H1 (cell line): Measurements from ENCODE around the gene ACSF3. TPM values are rescaled to one million over a fixed set of nuclear protein-coding genes. Genes with fewer than 3 reads are reported as not detected.

Experiments used
- CTCF ChIA-PET: fragments of 300-600 bp; sonication (Branson Sonifier 250); formaldehyde crosslinking; loops from one replicate; lab custom pipeline; 2021; ENCODE audit not compliant: partially characterized antibody; lab: Charles Lee
- POLR2A ChIA-PET: fragments of 300-600 bp; sonication (Branson Sonifier 250); formaldehyde crosslinking; loops from one replicate; lab custom pipeline; 2021; ENCODE audit warnings: inconsistent platforms; ENCODE audit not compliant: partially characterized antibody; lab: Charles Lee
- DNase-seq, 2 experiments: peaks; one replicate each; pipeline versions ENCODE4 v3.0.0 to v3.0.0-alpha.2; 2010 to 2022; ENCODE audit warnings: low spot score in 2 of 2, low read depth in 1 of 2, mixed read lengths in 1 of 2
- FAIRE-seq: peaks from 2 replicates; lab custom pipeline; 2011; peaks lifted over from hg19 to GRCh38; lab: Jason Lieb, UNC
- H2AFZ ChIP-seq: 2 replicates; pipeline ENCODE4 v1.8.1; 2012; ENCODE audit warnings: low read length, inconsistent platforms
- H2AK5ac ChIP-seq: 2 replicates; pipeline ENCODE4 v1.6.1; 2013; ENCODE audit warnings: low read depth, low read length
- H2BK120ac ChIP-seq: replicated peaks from 2 replicates; pipeline ENCODE3; 2013; ENCODE audit warnings: low read depth, low read length, inconsistent platforms
- H2BK12ac ChIP-seq: 2 replicates; pipeline ENCODE4 v1.6.1; 2013; ENCODE audit warnings: low read depth, low read length
- H2BK15ac ChIP-seq: 2 replicates; pipeline ENCODE4 v1.6.1; 2013; ENCODE audit warnings: low read length
- H2BK20ac ChIP-seq: 2 replicates; pipeline ENCODE4 v1.6.1; 2013; ENCODE audit warnings: low read length
- H2BK5ac ChIP-seq: 2 replicates; pipeline ENCODE4 v1.6.1; 2013; ENCODE audit warnings: low read depth, low read length
- H3K14ac ChIP-seq: 2 replicates; pipeline ENCODE4 v1.6.1; 2013; ENCODE audit warnings: inconsistent platforms; ENCODE audit not compliant: insufficient read length
- H3K18ac ChIP-seq: 2 replicates; pipeline ENCODE4 v1.6.1; 2013; ENCODE audit warnings: low read length; ENCODE audit errors: extremely low read depth
- H3K23ac ChIP-seq: 2 replicates; pipeline ENCODE4 v1.6.1; 2013; ENCODE audit warnings: inconsistent platforms; ENCODE audit not compliant: insufficient read length
- H3K23me2 ChIP-seq: 2 replicates; pipeline ENCODE4 v1.6.1; 2013; ENCODE audit warnings: low read depth, low read length
- H3K27ac ChIP-seq: 2 replicates; pipeline ENCODE4 v1.6.1; 2011; ENCODE audit warnings: low read depth, low read length, inconsistent platforms
- H3K27me3 ChIP-seq, 4 experiments: replicated peaks in 1 of 4; 1 replicate in 1 of 4; 2 replicates in 3 of 4; pipeline versions ENCODE4 v1.6.1 to v1.8.1; 2011 to 2013; ENCODE audit warnings: low read length in 3 of 4, mild to moderate bottlenecking in 3 of 4, inconsistent platforms in 2 of 4, mixed read lengths in 2 of 4, moderate library complexity in 1 of 4; ENCODE audit not compliant: control insufficient read depth in 3 of 4, insufficient read depth in 3 of 4; ENCODE audit errors: extremely low read depth in 1 of 4
- H3K36me3 ChIP-seq, 4 experiments: 2 replicates each; pipeline versions ENCODE4 v1.6.1 to v1.8.1; 2011 to 2013; ENCODE audit warnings: mild to moderate bottlenecking in 4 of 4, low read length in 3 of 4, moderate library complexity in 2 of 4, control low read depth in 1 of 4, inconsistent platforms in 1 of 4; ENCODE audit not compliant: insufficient read depth in 4 of 4, control insufficient read depth in 2 of 4
- H3K4ac ChIP-seq: replicated peaks from 2 replicates; pipeline ENCODE3; 2013; ENCODE audit warnings: low read length, low read depth, mixed read lengths, inconsistent platforms; ENCODE audit not compliant: insufficient read length
- H3K4me1 ChIP-seq, 4 experiments: replicated peaks in 1 of 4; 1 replicate in 1 of 4; 2 replicates in 3 of 4; pipeline versions ENCODE4 v1.6.1 to v1.8.1; 2011 to 2013; ENCODE audit warnings: low read length in 3 of 4, inconsistent platforms in 2 of 4, mixed read lengths in 1 of 4; ENCODE audit not compliant: insufficient read depth in 4 of 4, control insufficient read depth in 3 of 4
- H3K4me2 ChIP-seq, 2 experiments: 2 replicates each; pipeline versions ENCODE4 v1.6.1 to v1.8.1; 2011 to 2013; ENCODE audit warnings: low read depth in 2 of 2, low read length in 2 of 2, control low read depth in 1 of 2, inconsistent platforms in 1 of 2, mild to moderate bottlenecking in 1 of 2; ENCODE audit not compliant: insufficient read depth in 1 of 2
- H3K4me3 ChIP-seq, 4 experiments: fragments of 200-600, 300-600 bp in 1 of 4; sonication (generic), shearing (Covaris generic), sonication (Bioruptor Twin) in 1 of 4; 2 replicates each; pipeline versions ENCODE4 v1.5.1 to v1.8.1; 2011 to 2016; ENCODE audit warnings: low read length in 4 of 4, low read depth in 3 of 4, control low read depth in 2 of 4, inconsistent platforms in 2 of 4, mild to moderate bottlenecking in 2 of 4, mixed read lengths in 1 of 4, moderate library complexity in 1 of 4; ENCODE audit not compliant: insufficient read depth in 2 of 4; ENCODE audit errors: extremely low read depth in 1 of 4
- H3K56ac ChIP-seq: replicated peaks from 2 replicates; pipeline ENCODE3; 2013; ENCODE audit warnings: low read depth, mild to moderate bottlenecking, mixed read lengths, low read length, inconsistent platforms; ENCODE audit not compliant: insufficient read length
- H3K79me1 ChIP-seq: 2 replicates; pipeline ENCODE4 v1.6.1; 2013; ENCODE audit warnings: low read depth, low read length, control low read depth
- H3K79me2 ChIP-seq, 2 experiments: 2 replicates each; pipeline versions ENCODE4 v1.6.1 to v1.8.1; 2012 to 2013; ENCODE audit warnings: low read length in 2 of 2, mild to moderate bottlenecking in 2 of 2, inconsistent platforms in 1 of 2; ENCODE audit not compliant: insufficient read depth in 2 of 2, control insufficient read depth in 1 of 2
- H3K9ac ChIP-seq, 4 experiments: replicated peaks in 1 of 4; 1 replicate in 1 of 4; 2 replicates in 3 of 4; pipeline versions ENCODE4 v1.6.1 to v1.8.1; 2011 to 2013; ENCODE audit warnings: low read depth in 3 of 4, low read length in 3 of 4, control low read depth in 2 of 4, mild to moderate bottlenecking in 2 of 4, moderate library complexity in 2 of 4, inconsistent platforms in 1 of 4; ENCODE audit errors: extremely low read depth in 1 of 4
- H3K9me3 ChIP-seq, 2 experiments: 2 replicates each; pipeline versions ENCODE4 v1.6.1 to v1.8.1; 2012 to 2013; ENCODE audit warnings: mild to moderate bottlenecking in 2 of 2, moderate library complexity in 2 of 2, control low read depth in 1 of 2, inconsistent platforms in 1 of 2, low read depth in 1 of 2, low read length in 1 of 2, mixed read lengths in 1 of 2; ENCODE audit not compliant: insufficient read depth in 2 of 2
- H4K20me1 ChIP-seq, 2 experiments: replicated peaks in 1 of 2; 2 replicates each; pipeline versions ENCODE3 to v1.8.1; 2011 to 2013; ENCODE audit warnings: inconsistent platforms in 2 of 2, low read length in 2 of 2, mild to moderate bottlenecking in 1 of 2; ENCODE audit not compliant: insufficient read depth in 2 of 2, control insufficient read depth in 1 of 2
- H4K5ac ChIP-seq: 2 replicates; pipeline ENCODE4 v1.6.1; 2013; ENCODE audit warnings: low read length, low read depth, mixed read lengths, inconsistent platforms; ENCODE audit not compliant: insufficient read length
- H4K8ac ChIP-seq: 2 replicates; pipeline ENCODE4 v1.8.0; 2013; ENCODE audit warnings: mild to moderate bottlenecking, moderate library complexity, low read length, inconsistent platforms; ENCODE audit not compliant: insufficient read depth; ENCODE audit errors: extremely low read depth
- H4K91ac ChIP-seq: replicated peaks from 2 replicates; pipeline ENCODE3; 2013; ENCODE audit warnings: low read length, mixed read lengths, inconsistent platforms; ENCODE audit not compliant: insufficient read length
- BCL11A ChIP-seq, 2 experiments: IDR thresholded peaks; one replicate each; pipeline ENCODE4 v1.6.1; 2011; ENCODE audit warnings: low read depth in 2 of 2, low read length in 2 of 2, mild to moderate bottlenecking in 2 of 2
- CBX8 ChIP-seq: fragments of 300-800, 300-1000 bp; sonication (generic); IDR thresholded peaks from 2 replicates; pipeline ENCODE4 v1.7.1; 2016; ENCODE audit warnings: low read depth, low read length, borderline replicate concordance
- CHD1 ChIP-seq: IDR thresholded peaks from 2 replicates; pipeline ENCODE4 v1.6.1; 2012; ENCODE audit warnings: low read depth, low read length, improper control_type of control experiment
- EP300 ChIP-seq, 2 experiments: IDR thresholded peaks; 1 replicate in 1 of 2; 2 replicates in 1 of 2; pipeline ENCODE4 v1.6.1; 2011 to 2012; ENCODE audit warnings: low read depth in 2 of 2, low read length in 2 of 2, mild to moderate bottlenecking in 2 of 2, borderline replicate concordance in 1 of 2, inconsistent platforms in 1 of 2, moderate library complexity in 1 of 2
- GABPA ChIP-seq: IDR thresholded peaks from 2 replicates; pipeline ENCODE4 v1.6.1; 2011; ENCODE audit warnings: mild to moderate bottlenecking, low read length, moderate library complexity, borderline replicate concordance; ENCODE audit not compliant: insufficient read depth
- POLR2AphosphoS5 ChIP-seq: IDR thresholded peaks from 2 replicates; pipeline ENCODE4 v1.6.1; 2011; ENCODE audit warnings: low read depth, low read length
- RBBP5 ChIP-seq: IDR thresholded peaks from 2 replicates; pipeline ENCODE4 v1.7.1; 2012; ENCODE audit warnings: low read depth, mild to moderate bottlenecking, inconsistent platforms, low read length, moderate library complexity, borderline replicate concordance
- TBP ChIP-seq: IDR thresholded peaks from 2 replicates; pipeline ENCODE4 v1.6.1; 2011; ENCODE audit warnings: low read depth, low read length, improper control_type of control experiment
- TCF12 ChIP-seq: IDR thresholded peaks from 2 replicates; pipeline ENCODE4 v1.6.1; 2011; ENCODE audit warnings: low read depth, mild to moderate bottlenecking, low read length
- YY1 ChIP-seq: IDR thresholded peaks from 2 replicates; pipeline ENCODE4 v1.6.1; 2011; ENCODE audit warnings: low read depth, mild to moderate bottlenecking, low read length
- WGBS, 2 experiments: shearing (Covaris generic) in 1 of 2; methylation state at CpG; one replicate each; pipeline versions ENCODE4 v1.1.6 to v1.1.7; 2013 to 2015; ENCODE audit warnings: low lambda C conversion rate in 2 of 2, mixed read lengths in 2 of 2, inconsistent platforms in 1 of 2, low coverage in 1 of 2, missing lambda C conversion rate in 1 of 2; ENCODE audit not compliant: insufficient replicate concordance in 2 of 2, insufficient coverage in 1 of 2, insufficient read length in 1 of 2; ENCODE audit errors: extremely low coverage in 1 of 2, missing lambda C conversion rate in 1 of 2; 5-methylcytosine and 5-hydroxymethylcytosine counted together
- polyA plus RNA-seq, 7 experiments: library from polyadenylated mRNA; depleted of rRNA in 3 of 7; stranded (reverse) in 5 of 7; unstranded in 2 of 7; fragments of >200 nt in 5 of 7; fragments of 200-250 nt in 2 of 7; gene quantifications; 1 replicate in 5 of 7; 2 replicates in 1 of 7; 4 replicates in 1 of 7; pipeline versions ENCODE4 v1.2.1 to v1.2.3, GENCODE V29; 2011 to 2013; ENCODE audit warnings: missing spikeins in 2 of 7, mixed read lengths in 2 of 7
- total RNA-seq: library from RNA; stranded (reverse); fragmentation: NEBNext Ultra II Directional; extraction: Animal tissue kit (Norgen Biotek cat#: 25700); gene quantifications from 2 replicates; pipeline ENCODE4 v1.2.1, GENCODE V29; 2021
- TF ChIP-seq, protein P1 (sequence below): IDR thresholded peaks from 2 replicates; pipeline ENCODE4 v1.6.1; 2011; ENCODE audit warnings: low read length, improper control_type of control experiment

Gene ACSF3
- total and polyA plus RNA-seq, 2 of the 8 experiments (the other 6 are each of a cell fraction or from before 2014, with no cell fraction given): 15.6 to 22.9 TPM

GRCh38 chr16:89178453-89179147 is 84.9 kb downstream of the ACSF3 start:
- ChIA-PET POLR2A (no interaction called here), CTCF (interaction anchor here (3.0 kb wide), 1 partner anchor 11 kb away, joined by 11 read pairs; no protein-coding TSS in a partner anchor)
- H3K27me3 ChIP-seq: no peaks in the 10 kb centered on the region; a peak in 1 of 7 replicates
- no peaks in the 10 kb centered on the region for H3K79me2 ChIP-seq
- H4K91ac ChIP-seq: no peak overlapping the region
- no peak overlapping the region for H2BK15ac ChIP-seq
- H2BK12ac ChIP-seq: no peak overlapping the region
- H3K9me3 ChIP-seq: no peaks in the 10 kb centered on the region
- H2AK5ac ChIP-seq: no peak overlapping the region
- no peaks in the 10 kb centered on the region for H3K23me2 ChIP-seq
- H3K23ac ChIP-seq: no peak overlapping the region
- no peak overlapping the region for H2BK5ac ChIP-seq
- no peak overlapping the region for H3K4ac ChIP-seq
- no peak overlapping the region for H3K56ac ChIP-seq
- no peak overlapping the region for H2BK20ac ChIP-seq
- no peaks in the 10 kb centered on the region for H3K79me1 ChIP-seq
- H3K27ac ChIP-seq: no peak overlapping the region
- no peak overlapping the region for H4K5ac ChIP-seq
- no peak overlapping the region for H3K18ac ChIP-seq
- H2BK120ac ChIP-seq: no peak overlapping the region
- no peak overlapping the region for H3K9ac ChIP-seq
- no peak overlapping the region for H4K8ac ChIP-seq
- FAIRE-seq: no peak
- H3K4me3 ChIP-seq: no peak overlapping the region
- H4K20me1 ChIP-seq: no peaks in the 10 kb centered on the region
- no peaks in the 10 kb centered on the region for H3K36me3 ChIP-seq
- 82% methylated on average over 21 of the region's 24 CpGs; no CpG with 5 or more reads in 1 of the 2 experiments for WGBS, 2 experiments
- H2AFZ ChIP-seq: no peak overlapping the region
- H3K4me1 ChIP-seq: peaks cover 0 to 9% (median 4%) of the 10 kb centered on the region in 4 experiments; a peak in 5 of 7 replicates
- DNase-seq: no peak
- H3K4me2 ChIP-seq: no peak overlapping the region
- no peak overlapping the region for H3K14ac ChIP-seq
- TF ChIP-seq YY1 (no peak), TBP (no peak), CHD1 (no peak), GABPA (no peak), RBBP5 (no peak), BCL11A (IDR thresholded peaks at IDR 0.05; ENCODE audit: low read depth in 2 of 2, low read length in 2 of 2) (no peak), POLR2AphosphoS5 (no peak), TCF12 (no peak), CBX8 (no peak), EP300 (IDR thresholded peaks at IDR 0.05; ENCODE audit: borderline replicate concordance in 1 of 2, low read depth in 2 of 2, low read length in 2 of 2) (no peak)
- TF ChIP-seq, protein P1, sequence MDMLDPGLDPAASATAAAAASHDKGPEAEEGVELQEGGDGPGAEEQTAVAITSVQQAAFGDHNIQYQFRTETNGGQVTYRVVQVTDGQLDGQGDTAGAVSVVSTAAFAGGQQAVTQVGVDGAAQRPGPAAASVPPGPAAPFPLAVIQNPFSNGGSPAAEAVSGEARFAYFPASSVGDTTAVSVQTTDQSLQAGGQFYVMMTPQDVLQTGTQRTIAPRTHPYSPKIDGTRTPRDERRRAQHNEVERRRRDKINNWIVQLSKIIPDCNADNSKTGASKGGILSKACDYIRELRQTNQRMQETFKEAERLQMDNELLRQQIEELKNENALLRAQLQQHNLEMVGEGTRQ: no peak
